ENCODE measurements around the gene DLGAP1. TPM values are rescaled to one million over a fixed set of nuclear protein-coding genes. Genes with fewer than 3 reads are reported as not detected.

DLGAP1 gene
- total and polyA plus RNA-seq, 2 of the 13 experiments (the other 11 are each of a cell fraction or from before 2014, with no cell fraction given) = 0.01 TPM; not detected in 1

GRCh38 chr18:3593904-3594759 lies 861.0 kb downstream of the DLGAP1 start (continued):
- TF ChIP-seq ZNF407 (CRISPR knock-in tag; IDR thresholded peaks at IDR 0.05; ENCODE audit: not compliant biosample characterization) = no peak
- TF ChIP-seq ZNF703 (CRISPR knock-in tag; IDR thresholded peaks at IDR 0.05; ENCODE audit: borderline replicate concordance) = no peak
- no peak for TF ChIP-seq SRSF1 (optimal IDR thresholded peaks at IDR 0.05; ENCODE audit: low read depth, low read length)
- no peak for TF ChIP-seq SP2 (CRISPR knock-in tag; IDR thresholded peaks at IDR 0.05)
- TF ChIP-seq ZBTB3 (CRISPR knock-in tag; IDR thresholded peaks at IDR 0.05; ENCODE audit: borderline replicate concordance, low read depth) = no peak
- TF ChIP-seq, protein P1, sequence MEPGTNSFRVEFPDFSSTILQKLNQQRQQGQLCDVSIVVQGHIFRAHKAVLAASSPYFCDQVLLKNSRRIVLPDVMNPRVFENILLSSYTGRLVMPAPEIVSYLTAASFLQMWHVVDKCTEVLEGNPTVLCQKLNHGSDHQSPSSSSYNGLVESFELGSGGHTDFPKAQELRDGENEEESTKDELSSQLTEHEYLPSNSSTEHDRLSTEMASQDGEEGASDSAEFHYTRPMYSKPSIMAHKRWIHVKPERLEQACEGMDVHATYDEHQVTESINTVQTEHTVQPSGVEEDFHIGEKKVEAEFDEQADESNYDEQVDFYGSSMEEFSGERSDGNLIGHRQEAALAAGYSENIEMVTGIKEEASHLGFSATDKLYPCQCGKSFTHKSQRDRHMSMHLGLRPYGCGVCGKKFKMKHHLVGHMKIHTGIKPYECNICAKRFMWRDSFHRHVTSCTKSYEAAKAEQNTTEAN (CRISPR knock-in tag; conservative IDR thresholded peaks at IDR 0.05) = 0 out of 2 replicates have a peak, but pooled peaks have one; percentile 56
- TF ChIP-seq TRIM22 (IDR thresholded peaks at IDR 0.05) = no peak
- TF ChIP-seq, protein P2, sequence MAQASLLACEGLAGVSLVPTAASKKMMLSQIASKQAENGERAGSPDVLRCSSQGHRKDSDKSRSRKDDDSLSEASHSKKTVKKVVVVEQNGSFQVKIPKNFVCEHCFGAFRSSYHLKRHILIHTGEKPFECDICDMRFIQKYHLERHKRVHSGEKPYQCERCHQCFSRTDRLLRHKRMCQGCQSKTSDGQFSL (CRISPR knock-in tag; IDR thresholded peaks at IDR 0.05) = 0 out of 2 replicates have a peak, but pooled peaks have one; percentile 45
- TF ChIP-seq, protein P3, sequence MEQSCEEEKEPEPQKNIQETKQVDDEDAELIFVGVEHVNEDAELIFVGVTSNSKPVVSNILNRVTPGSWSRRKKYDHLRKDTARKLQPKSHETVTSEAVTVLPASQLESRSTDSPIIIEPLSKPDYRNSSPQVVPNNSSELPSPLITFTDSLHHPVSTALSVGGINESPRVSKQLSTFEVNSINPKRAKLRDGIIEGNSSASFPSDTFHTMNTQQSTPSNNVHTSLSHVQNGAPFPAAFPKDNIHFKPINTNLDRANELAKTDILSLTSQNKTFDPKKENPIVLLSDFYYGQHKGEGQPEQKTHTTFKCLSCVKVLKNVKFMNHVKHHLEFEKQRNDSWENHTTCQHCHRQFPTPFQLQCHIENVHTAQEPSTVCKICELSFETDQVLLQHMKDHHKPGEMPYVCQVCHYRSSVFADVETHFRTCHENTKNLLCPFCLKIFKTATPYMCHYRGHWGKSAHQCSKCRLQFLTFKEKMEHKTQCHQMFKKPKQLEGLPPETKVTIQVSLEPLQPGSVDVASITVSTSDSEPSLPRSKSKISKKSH (CRISPR knock-in tag; IDR thresholded peaks at IDR 0.05; ENCODE audit: borderline replicate concordance) = no peak
- no peak; the same call in 1 of the 2 replicates for TF ChIP-seq ZNF564 (CRISPR knock-in tag; IDR thresholded peaks at IDR 0.05)
- TF ChIP-seq TOPORS (CRISPR knock-in tag; IDR thresholded peaks at IDR 0.05) = no peak
- TF ChIP-seq SAP130 (CRISPR knock-in tag; IDR thresholded peaks at IDR 0.05; ENCODE audit: low read depth) = peak; percentile 84

All from HepG2 (cell line).